Stimulated activated CD4-positive, alpha-beta T cell treated with anti-CD3 and anti-CD28 coated beads, TNF-alpha, amount 100 ng/mL, for 48 hours (primary cell): ENCODE data around the gene ZBTB17.
"Not testable (repeated sequence)": the region's sequence is repeated elsewhere in the genome, so short reads cannot be mapped to it uniquely, and the experiment has no call there.

ENCODE experiments used
- DNase-seq, 3 donors: peaks; one replicate each; pipeline ENCODE4 v3.0.0-alpha.2; 2020; ENCODE audit warnings: low read depth in 3 of 3

ZBTB17 gene

DNA sequence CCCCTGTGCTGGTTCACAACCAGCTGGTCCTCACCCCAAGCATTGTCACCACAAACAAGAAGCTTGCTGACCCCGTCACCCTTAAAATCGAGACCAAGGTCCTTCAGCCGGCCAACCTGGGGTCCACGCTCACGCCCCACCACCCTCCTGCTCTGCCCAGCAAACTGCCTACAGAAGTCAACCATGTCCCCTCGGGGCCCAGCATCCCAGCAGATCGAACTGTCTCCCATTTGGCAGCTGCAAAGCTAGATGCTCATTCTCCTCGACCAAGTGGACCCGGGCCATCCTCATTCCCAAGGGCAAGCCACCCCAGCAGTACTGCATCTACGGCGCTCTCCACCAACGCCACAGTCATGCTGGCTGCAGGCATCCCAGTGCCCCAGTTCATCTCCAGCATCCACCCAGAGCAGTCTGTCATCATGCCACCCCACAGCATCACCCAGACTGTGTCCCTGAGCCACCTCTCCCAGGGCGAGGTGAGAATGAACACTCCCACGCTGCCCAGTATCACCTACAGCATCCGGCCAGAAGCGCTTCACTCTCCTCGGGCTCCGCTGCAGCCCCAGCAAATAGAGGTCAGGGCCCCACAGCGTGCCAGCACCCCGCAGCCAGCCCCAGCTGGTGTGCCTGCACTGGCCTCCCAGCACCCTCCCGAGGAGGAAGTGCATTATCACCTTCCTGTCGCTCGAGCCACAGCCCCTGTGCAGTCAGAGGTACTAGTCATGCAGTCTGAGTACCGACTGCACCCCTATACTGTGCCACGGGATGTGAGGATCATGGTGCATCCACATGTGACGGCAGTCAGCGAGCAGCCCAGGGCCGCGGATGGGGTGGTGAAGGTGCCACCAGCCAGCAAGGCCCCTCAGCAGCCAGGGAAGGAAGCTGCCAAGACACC lies 40.6 kb downstream of the ZBTB17 start:
- DNase-seq = no peak

DNA sequence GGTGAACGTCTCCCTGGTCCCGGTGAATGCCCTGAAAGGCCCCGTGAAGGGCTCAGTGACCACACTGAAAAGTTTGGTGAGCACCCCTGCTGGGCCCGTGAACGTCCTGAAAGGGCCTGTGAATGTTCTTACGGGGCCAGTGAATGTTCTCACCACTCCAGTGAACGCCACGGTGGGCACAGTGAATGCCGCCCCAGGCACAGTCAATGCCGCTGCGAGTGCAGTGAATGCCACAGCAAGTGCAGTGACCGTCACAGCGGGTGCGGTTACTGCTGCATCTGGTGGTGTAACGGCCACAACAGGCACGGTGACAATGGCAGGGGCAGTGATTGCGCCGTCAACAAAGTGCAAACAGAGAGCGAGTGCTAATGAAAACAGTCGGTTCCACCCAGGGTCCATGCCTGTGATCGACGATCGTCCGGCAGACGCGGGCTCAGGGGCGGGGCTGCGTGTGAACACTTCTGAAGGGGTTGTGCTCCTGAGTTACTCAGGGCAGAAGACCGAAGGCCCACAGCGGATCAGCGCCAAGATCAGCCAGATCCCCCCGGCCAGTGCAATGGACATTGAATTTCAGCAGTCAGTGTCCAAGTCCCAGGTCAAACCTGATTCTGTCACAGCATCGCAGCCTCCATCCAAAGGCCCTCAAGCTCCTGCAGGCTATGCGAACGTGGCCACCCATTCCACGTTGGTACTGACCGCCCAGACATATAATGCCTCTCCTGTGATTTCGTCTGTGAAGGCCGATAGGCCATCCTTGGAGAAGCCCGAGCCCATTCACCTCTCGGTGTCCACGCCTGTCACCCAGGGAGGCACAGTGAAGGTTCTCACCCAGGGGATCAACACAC lies 41.5 kb downstream of the ZBTB17 start:
- no peak for DNase-seq

DNA sequence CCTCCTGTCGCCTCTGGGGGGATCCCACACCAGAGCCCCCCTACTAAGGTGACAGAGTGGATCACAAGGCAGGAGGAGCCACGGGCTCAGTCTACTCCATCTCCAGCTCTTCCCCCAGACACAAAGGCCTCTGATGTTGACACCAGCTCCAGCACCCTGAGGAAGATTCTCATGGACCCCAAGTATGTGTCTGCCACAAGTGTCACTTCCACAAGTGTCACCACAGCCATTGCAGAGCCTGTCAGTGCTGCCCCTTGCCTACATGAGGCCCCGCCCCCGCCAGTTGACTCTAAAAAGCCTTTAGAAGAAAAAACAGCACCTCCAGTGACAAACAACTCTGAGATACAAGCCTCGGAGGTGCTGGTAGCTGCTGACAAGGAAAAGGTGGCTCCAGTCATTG lies 42.2 kb downstream of the ZBTB17 start:
- DNase-seq = no peak

DNA sequence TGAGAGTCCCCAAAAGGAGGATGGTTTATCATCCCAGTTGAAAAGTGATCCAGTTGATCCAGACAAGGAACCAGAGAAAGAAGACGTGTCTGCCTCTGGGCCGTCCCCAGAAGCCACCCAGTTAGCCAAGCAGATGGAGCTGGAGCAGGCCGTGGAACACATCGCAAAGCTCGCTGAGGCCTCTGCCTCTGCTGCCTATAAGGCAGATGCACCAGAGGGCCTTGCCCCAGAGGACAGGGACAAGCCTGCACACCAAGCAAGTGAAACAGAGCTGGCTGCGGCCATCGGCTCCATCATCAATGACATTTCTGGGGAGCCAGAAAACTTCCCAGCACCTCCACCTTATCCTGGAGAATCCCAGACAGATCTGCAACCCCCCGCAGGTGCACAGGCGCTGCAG lies 43.3 kb downstream of the ZBTB17 start:
- no peak for DNase-seq

DNA sequence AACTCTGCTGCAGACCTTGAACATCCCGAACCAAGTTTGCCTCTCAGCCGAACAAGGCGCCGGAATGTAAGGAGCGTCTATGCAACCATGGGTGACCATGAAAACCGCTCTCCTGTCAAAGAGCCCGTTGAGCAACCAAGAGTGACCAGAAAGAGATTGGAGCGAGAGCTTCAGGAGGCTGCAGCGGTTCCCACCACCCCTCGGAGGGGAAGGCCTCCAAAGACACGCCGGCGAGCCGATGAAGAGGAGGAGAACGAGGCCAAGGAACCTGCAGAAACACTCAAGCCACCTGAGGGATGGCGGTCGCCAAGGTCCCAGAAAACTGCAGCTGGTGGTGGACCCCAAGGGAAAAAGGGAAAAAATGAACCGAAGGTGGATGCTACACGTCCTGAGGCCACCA lies 44.0 kb downstream of the ZBTB17 start:
- no peak for DNase-seq

DNA sequence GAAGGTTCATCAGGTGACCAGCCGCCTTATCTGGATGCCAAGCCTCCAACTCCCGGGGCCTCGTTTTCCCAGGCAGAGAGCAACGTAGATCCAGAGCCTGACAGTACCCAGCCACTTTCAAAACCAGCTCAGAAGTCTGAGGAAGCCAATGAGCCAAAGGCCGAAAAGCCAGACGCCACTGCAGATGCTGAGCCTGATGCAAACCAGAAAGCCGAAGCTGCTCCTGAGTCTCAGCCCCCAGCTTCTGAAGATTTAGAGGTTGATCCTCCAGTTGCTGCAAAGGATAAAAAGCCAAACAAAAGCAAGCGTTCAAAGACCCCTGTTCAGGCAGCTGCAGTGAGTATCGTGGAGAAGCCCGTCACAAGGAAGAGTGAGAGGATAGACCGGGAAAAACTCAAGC lies 44.5 kb downstream of the ZBTB17 start:
- no peak for DNase-seq

DNA sequence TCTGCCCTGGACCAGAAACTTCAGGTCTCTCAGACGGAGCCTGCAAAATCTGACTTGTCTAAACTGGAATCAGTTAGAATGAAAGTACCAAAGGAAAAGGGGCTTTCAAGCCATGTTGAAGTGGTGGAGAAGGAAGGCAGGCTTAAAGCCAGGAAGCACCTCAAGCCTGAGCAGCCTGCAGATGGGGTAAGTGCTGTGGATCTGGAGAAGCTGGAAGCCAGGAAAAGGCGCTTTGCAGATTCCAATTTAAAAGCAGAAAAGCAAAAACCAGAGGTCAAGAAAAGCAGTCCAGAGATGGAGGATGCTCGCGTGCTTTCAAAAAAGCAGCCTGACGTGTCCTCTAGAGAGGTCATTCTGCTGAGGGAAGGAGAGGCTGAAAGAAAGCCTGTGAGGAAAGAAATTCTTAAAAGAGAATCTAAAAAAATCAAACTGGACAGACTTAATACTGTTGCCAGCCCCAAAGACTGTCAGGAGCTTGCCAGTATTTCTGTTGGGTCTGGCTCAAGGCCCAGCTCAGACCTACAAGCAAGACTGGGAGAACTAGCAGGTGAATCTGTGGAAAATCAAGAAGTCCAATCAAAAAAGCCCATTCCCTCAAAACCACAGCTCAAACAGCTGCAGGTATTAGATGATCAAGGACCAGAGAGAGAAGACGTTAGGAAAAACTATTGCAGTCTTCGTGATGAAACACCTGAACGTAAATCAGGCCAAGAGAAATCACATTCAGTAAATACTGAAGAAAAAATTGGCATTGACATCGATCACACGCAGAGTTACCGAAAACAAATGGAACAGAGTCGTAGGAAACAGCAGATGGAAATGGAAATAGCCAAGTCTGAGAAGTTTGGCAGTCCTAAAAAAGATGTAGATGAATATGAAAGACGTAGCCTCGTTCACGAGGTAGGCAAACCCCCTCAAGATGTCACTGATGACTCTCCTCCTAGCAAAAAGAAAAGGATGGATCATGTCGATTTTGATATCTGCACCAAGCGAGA lies 46.6 kb downstream of the ZBTB17 start:
- no peak for DNase-seq

DNA sequence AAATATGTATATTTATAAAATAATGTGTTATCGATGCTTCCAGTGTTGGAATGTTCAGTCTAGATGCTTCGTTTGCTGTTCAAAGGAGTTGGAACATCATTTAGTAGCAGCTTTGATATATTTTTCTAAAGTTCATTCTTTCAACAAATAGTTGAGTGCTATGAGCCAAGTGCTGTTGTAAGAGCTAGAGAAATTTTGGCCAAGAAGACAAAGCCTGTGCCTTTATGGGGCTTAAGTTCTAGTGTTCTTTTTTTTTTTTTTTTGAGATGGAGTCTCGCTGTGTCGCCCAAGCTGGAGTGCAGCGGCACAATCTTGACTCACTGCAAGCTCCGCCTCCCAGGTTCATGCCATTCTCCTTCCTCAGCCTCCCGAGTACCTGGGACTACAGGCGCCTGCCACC lies 49.5 kb downstream of the ZBTB17 start:
- DNase-seq = not testable (repeated sequence)

DNA sequence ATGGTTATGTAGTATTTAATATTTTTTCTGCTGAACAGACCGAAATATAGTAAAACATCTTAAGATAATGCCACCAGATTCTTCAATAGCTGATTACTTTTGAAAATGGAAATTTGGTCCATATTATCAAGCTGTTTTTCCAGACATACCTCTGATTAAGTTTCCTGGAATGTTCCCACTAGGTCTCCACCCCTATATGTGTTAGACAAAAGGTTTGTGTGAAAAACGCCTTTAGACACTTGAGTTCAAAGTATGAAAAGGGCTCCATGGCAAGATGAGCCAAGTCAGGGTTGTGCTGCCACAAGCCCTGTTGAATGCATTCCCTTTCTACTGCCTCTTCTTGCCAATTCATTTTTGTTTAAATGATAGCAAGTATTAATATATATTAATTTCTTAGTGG lies 52.7 kb downstream of the ZBTB17 start:
- no peak for DNase-seq

DNA sequence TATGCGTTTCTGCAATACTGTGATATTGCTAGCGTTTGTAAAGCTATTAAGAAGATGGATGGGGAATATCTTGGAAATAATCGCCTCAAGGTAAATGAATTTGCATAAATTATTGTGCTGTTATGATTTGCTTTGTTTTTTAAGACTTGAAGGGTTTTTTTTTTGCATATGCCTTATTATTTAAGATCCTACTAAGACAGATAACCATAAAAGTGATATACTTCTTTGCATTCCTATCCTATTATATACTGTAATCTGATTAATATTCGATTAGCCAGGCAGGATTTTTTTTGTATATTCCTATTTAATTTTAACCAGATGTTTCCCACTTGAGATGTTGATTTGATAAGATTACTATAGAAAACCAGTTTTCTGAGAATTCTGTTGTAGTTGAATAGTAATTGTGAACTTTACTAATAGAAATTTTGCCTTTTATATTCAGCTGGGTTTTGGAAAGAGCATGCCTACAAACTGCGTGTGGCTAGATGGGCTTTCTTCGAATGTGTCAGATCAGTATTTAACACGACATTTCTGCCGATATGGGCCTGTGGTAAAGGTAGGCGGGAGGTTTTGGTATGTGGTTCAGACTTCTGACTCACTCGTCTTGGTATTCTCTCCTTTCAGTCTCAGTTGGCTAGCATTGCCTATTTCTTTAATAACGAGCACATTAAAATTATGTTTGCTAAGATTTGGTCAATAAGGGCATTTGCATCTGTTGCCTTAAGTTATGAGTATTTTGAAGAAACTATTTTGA lies 56.8 kb downstream of the ZBTB17 start:
- DNase-seq = peak; percentile 44 to 59 (median 58)

DNA sequence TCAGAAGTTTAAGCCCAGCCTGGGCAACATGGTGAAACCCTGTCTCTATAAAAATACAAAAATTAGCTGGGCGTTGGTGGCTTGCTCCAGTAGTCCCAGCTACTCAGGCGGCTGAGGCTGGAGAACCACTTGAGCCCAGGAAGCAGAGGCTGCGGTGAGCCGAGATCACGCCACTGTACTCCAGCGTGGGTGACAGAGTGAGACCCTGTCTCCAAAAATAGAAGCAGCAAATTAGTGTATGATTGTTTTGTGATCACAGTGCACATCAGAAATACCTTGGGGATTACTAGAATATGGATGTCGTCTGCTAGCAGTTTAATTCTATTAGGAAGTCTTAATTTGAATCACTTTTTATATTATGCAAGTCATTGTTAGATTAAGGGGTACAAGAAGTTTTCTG lies 59.0 kb downstream of the ZBTB17 start:
- no peak for DNase-seq

DNA sequence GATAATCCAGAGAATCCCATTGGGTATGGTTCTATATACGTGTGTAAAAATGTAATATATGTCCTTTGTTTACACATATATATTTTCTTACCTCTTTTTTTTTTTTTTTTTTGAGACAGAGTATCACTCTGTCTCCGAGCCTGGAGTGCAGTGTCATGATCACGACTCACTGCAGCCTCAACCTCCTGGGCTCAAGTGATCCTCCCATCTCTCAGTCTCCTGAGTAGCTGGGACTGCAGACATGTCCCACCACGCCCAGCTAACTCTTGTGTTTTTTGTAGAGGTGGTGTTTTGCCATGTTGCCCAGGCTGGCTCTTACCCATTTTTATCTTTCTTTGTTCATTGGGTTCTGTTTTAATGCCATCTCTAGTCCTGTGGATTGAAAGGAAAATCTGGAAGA lies 59.5 kb downstream of the ZBTB17 start:
- no peak for DNase-seq

DNA sequence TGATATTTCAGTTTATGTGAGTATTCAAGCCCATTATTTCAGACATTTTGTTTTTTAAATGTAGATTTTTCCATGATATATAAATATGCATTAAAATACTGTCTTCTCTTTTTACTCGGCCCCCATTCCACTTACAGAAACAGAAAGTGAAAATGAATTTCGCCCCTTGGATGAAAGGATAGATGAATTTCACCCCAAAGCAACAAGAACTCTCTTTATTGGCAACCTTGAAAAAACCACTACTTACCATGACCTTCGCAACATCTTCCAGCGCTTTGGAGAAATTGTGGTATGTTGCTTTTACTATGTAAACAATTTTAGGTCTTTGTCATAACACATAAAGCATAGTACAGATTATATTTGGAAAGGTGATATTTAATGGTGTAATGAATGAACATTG lies 59.9 kb downstream of the ZBTB17 start:
- DNase-seq = no peak

DNA sequence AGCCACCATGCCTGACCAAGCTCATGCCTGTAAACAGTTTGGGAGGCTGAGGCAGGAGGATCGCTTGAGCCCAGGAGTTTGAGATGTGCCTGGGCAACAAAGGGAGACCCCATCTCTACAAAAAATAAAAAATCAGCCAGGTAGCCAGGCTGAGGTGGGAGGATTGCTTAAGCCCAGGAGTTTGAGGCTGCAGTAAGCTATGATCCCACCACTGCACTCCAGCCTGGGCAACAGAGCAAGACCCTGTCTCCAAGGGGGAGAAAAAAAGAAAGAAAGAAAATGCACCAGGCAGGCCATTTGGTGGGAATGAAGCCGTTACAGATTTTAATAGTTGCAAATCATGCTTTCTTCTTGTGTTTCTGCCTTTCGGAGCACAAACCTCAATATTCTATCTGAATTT lies 62.3 kb downstream of the ZBTB17 start:
- not testable (repeated sequence) for DNase-seq

DNA sequence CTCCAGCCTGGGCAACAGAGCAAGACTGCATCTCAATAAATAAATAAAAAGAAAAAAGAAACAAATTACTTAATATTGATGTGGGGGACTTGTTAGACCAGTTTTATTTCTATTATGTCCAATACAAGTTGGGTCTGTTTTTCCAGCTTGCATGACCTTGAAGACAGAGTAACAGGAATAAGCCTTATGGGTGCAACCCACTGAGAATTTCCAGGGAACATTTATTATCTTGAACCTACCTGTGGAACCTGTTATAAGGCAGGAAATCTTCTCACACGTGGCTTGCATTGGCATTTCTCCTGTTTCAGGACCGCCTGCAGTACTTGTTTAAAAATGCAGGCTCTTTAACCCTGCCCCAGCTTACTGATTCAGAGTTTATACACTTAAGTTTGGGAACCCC lies 64.0 kb downstream of the ZBTB17 start:
- no peak for DNase-seq

DNA sequence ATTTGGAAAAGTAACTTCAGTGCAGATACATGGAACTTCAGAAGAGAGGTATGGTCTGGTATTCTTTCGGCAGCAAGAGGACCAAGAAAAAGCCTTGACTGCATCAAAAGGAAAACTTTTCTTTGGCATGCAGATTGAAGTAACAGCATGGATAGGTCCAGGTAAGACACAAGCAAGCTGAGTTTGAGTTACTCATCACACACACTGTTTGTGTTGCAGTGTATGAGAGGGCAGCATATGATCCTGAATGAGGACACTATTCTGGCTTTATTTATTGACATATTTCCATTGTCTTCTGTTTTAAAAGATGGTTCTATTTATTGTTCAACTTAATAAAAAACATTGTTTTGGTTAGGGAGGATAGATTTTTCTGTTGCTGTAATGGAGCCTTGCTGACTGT lies 64.8 kb downstream of the ZBTB17 start:
- no peak for DNase-seq

DNA sequence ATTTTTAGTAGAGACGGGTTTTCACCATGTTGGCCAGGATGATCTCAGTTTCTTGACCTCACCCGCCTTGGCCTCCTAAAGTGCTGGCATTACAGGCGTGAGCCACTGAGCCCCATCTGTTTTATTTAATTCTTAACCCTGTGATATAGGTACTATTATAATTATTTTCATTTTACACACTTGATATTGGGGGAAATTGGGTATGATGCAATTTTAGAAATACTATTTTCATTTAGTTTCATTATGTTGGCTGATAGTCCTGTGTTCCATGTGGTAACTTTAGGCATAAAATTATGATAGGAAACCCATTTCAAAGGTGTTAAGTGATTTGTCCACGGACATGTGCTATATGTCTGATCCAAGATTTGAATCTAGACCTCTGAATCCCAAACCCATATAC lies 67.3 kb downstream of the ZBTB17 start:
- no peak for DNase-seq

DNA sequence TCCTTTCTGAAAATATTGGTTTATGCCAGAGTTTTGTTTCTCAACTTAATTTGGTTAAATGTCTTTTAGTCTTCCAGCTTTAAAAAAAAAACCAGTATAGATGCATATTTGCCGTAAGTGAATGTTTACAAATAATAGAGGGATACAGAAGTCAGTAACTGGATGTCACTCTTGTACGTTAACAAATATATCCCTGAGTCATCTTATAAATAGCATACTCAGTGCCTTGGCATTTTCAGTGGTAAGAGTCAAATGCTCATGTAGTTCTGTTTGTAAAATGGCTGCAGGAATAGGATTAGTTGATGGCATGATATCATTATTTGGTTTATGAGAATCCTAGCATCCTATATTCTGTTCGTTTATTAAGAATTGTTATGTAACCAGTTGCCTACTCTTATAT lies 73.0 kb downstream of the ZBTB17 start:
- DNase-seq = no peak

DNA sequence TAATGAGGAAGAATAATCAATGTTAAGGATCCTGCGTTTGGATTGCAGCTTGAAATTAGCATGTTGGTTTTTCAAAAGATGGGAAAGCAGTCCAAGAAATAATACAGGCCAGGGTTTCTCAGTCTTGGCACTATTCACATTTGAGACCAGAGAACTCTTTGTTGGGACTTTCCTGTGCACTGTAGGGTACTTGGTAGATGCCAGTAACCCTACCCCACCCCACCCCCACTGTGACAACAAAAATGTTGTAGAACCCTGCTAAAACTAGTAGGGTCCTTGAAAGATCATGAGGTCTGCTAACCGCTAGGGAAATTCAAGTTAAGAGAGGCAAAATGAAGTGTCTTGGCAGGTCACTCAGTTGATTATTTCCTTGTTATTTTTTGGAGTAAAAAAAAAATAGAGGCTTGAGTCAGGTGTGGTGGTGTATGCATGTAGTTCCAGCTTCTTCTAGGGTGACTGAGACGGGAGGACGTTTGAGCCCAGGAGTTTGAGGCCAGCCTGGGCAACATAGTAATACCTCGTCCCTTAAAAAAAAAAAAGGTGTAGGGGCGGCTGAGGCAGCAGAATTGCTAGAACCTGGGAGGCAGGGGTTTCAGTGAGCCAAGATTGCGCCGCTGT lies 75.1 kb downstream of the ZBTB17 start:
- DNase-seq = no peak

DNA sequence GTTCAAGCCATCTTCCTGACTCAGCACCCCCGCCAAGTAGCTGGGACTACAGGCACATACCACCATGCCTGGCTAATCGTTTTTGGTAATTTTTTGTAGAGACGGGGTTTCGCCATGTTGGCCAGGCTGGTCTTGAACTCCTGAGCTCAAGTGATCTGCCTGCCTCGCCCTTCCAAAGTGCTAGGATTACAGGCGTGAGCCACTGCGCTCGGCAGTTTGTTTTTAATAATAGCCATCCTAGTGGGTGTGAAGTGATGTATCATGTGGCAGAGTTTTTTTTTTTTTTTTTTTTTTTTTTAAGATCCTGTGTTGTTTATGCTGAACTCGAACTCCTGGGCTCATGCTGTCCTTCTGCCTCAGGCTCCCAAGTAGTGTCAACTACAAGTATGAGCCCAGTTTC lies 76.6 kb downstream of the ZBTB17 start:
- DNase-seq = no peak
